HG02973 (cell line): ENCODE measurements around the gene ARFGEF2.
"Not testable (repeated sequence)": the region's sequence is repeated elsewhere in the genome, so short reads cannot be mapped to it uniquely, and the experiment has no call there.

Experiments used
- ATAC-seq: cut with Tn5 transposase; IDR thresholded peaks from one replicate; pipeline ENCODE4 v1.9.1; 2021; ENCODE audit warnings: moderate library complexity; ENCODE audit not compliant: unreplicated experiment

Gene ARFGEF2

GRCh38 chr20:49054056-49054643 lies 132.6 kb downstream of the ARFGEF2 start:
- ATAC-seq, result no peak

- ATAC-seq, result no peak
Observed at GRCh38 chr20:49063279-49063678, 141.8 kb downstream of the ARFGEF2 start.

- ATAC-seq, result no peak
Observed at GRCh38 chr20:49074521-49074920, 153.0 kb downstream of the ARFGEF2 start.

- no peak for ATAC-seq
Observed at GRCh38 chr20:49078310-49078709, 156.8 kb downstream of the ARFGEF2 start.

- not testable (repeated sequence) for ATAC-seq
Observed at GRCh38 chr20:49082295-49082694, 160.8 kb downstream of the ARFGEF2 start.
